Stimulated activated memory B cell treated with anti-CD40 and anti-IgM and Interleukin-4, amounts not matched to agents 10 μg/mL and 1 μg/mL and 100 μg/mL, for 72 hours (primary cell): ENCODE results near the gene DYNLT5.
"Not testable (repeated sequence)": the region's sequence is repeated elsewhere in the genome, so short reads cannot be mapped to it uniquely, and the experiment has no call there.

Source experiments
- ATAC-seq: fragments of 150-1000 bp; cut with Tn5 transposase; 2 replicates; pipeline ENCODE4 v1.10.0; 2021
- H3K27ac Mint-ChIP-seq: one replicate; pipeline ENCODE4 v1.8.0; 2022; ENCODE audit warnings: mild to moderate bottlenecking, mixed read lengths
- H3K27me3 Mint-ChIP-seq: one replicate; pipeline ENCODE4 v1.8.0; 2022; ENCODE audit warnings: mixed read lengths
- H3K36me3 Mint-ChIP-seq: one replicate; pipeline ENCODE4 v1.8.0; 2022; ENCODE audit warnings: mixed read lengths
- H3K4me1 Mint-ChIP-seq: one replicate; pipeline ENCODE4 v1.8.0; 2022; ENCODE audit warnings: mixed read lengths
- H3K4me3 Mint-ChIP-seq: one replicate; pipeline ENCODE4 v1.8.0; 2022; ENCODE audit warnings: mild to moderate bottlenecking, moderate library complexity, mixed read lengths
- H3K9me3 Mint-ChIP-seq: one replicate; pipeline ENCODE4 v1.8.0; 2022; ENCODE audit warnings: mixed read lengths

DYNLT5 gene

GRCh38 chr1:66768965-66769364 lies 16.7 kb downstream of the DYNLT5 start:
- no peak for ATAC-seq
- H3K9me3 Mint-ChIP-seq = no peaks in the 10 kb centered on the region
- H3K4me3 Mint-ChIP-seq = no peak overlapping the region
- H3K36me3 Mint-ChIP-seq = no peaks in the 10 kb centered on the region
- no peaks in the 10 kb centered on the region for H3K27me3 Mint-ChIP-seq
- H3K27ac Mint-ChIP-seq = no peak overlapping the region
- no peaks in the 10 kb centered on the region for H3K4me1 Mint-ChIP-seq

GRCh38 chr1:66769512-66770229 lies 17.4 kb downstream of the DYNLT5 start:
- no peak overlapping the region for H3K27ac Mint-ChIP-seq
- H3K36me3 Mint-ChIP-seq = no peaks in the 10 kb centered on the region
- ATAC-seq = no peak
- H3K4me3 Mint-ChIP-seq = no peak overlapping the region
- no peaks in the 10 kb centered on the region for H3K4me1 Mint-ChIP-seq
- H3K27me3 Mint-ChIP-seq = no peaks in the 10 kb centered on the region
- no peaks in the 10 kb centered on the region for H3K9me3 Mint-ChIP-seq

GRCh38 chr1:66770240-66770639 lies 18.0 kb downstream of the DYNLT5 start:
- Mint-ChIP-seq H3K27me3 (peaks cover 2% of the 10 kb centered on the region), H3K4me1 (no peaks in the 10 kb centered on the region), H3K36me3 (no peaks in the 10 kb centered on the region), H3K9me3 (no peaks in the 10 kb centered on the region), H3K27ac (no peak overlapping the region), H3K4me3 (no peak overlapping the region)
- ATAC-seq = no peak

- peaks cover 6% of the 10 kb centered on the region for H3K27me3 Mint-ChIP-seq
- ATAC-seq = no peak
- H3K27ac Mint-ChIP-seq = no peak overlapping the region
- no peaks in the 10 kb centered on the region for H3K4me1 Mint-ChIP-seq
- H3K9me3 Mint-ChIP-seq = no peaks in the 10 kb centered on the region
- no peaks in the 10 kb centered on the region for H3K36me3 Mint-ChIP-seq
- H3K4me3 Mint-ChIP-seq = no peak overlapping the region
Observed at GRCh38 chr1:66770694-66771093, 18.4 kb downstream of the DYNLT5 start.

- Mint-ChIP-seq H3K9me3 (no peaks in the 10 kb centered on the region), H3K27ac (no peak overlapping the region), H3K27me3 (peaks cover 11% of the 10 kb centered on the region), H3K4me1 (no peaks in the 10 kb centered on the region), H3K36me3 (no peaks in the 10 kb centered on the region), H3K4me3 (no peak overlapping the region)
- ATAC-seq = no peak
Observed at GRCh38 chr1:66773227-66773626, 21.0 kb downstream of the DYNLT5 start.

- H3K4me3 Mint-ChIP-seq = no peak overlapping the region
- no peaks in the 10 kb centered on the region for H3K4me1 Mint-ChIP-seq
- no peaks in the 10 kb centered on the region for H3K9me3 Mint-ChIP-seq
- peaks cover 18% of the 10 kb centered on the region for H3K27me3 Mint-ChIP-seq
- no peaks in the 10 kb centered on the region for H3K36me3 Mint-ChIP-seq
- H3K27ac Mint-ChIP-seq = no peak overlapping the region
- ATAC-seq = no peak
Observed at GRCh38 chr1:66774438-66774837, 22.2 kb downstream of the DYNLT5 start.

GRCh38 chr1:66775646-66776045 lies 23.4 kb downstream of the DYNLT5 start:
- no peak overlapping the region for H3K27ac Mint-ChIP-seq

GRCh38 chr1:66777831-66778230 lies 25.6 kb downstream of the DYNLT5 start:
- Mint-ChIP-seq H3K9me3 (peaks cover 4% of the 10 kb centered on the region), H3K36me3 (no peaks in the 10 kb centered on the region), H3K4me3 (no peak overlapping the region), H3K27ac (no peak overlapping the region), H3K27me3 (peaks cover 27% of the 10 kb centered on the region), H3K4me1 (no peaks in the 10 kb centered on the region)
- ATAC-seq = no peak

More at GRCh38 chr1:66775646-66776045, 23.4 kb downstream of the DYNLT5 start:
- Mint-ChIP-seq H3K27me3 (peaks cover 27% of the 10 kb centered on the region), H3K36me3 (no peaks in the 10 kb centered on the region), H3K4me3 (no peak overlapping the region), H3K4me1 (no peaks in the 10 kb centered on the region), H3K9me3 (peaks cover 4% of the 10 kb centered on the region)
- no peak for ATAC-seq

GRCh38 chr1:66778266-66778665 lies 26.0 kb downstream of the DYNLT5 start:
- no peaks in the 10 kb centered on the region for H3K4me1 Mint-ChIP-seq
- ATAC-seq = no peak
- H3K36me3 Mint-ChIP-seq = no peaks in the 10 kb centered on the region
- H3K4me3 Mint-ChIP-seq = no peak overlapping the region
- H3K9me3 Mint-ChIP-seq = peaks cover 4% of the 10 kb centered on the region
- H3K27me3 Mint-ChIP-seq = peaks cover 27% of the 10 kb centered on the region
- H3K27ac Mint-ChIP-seq = no peak overlapping the region

- Mint-ChIP-seq H3K4me3 (no peak overlapping the region), H3K36me3 (no peaks in the 10 kb centered on the region), H3K4me1 (no peaks in the 10 kb centered on the region), H3K27me3 (peaks cover 27% of the 10 kb centered on the region), H3K27ac (no peak overlapping the region), H3K9me3 (peaks cover 4% of the 10 kb centered on the region)
- no peak for ATAC-seq
Observed at GRCh38 chr1:66778969-66779368, 26.7 kb downstream of the DYNLT5 start.

- peaks cover 4% of the 10 kb centered on the region for H3K9me3 Mint-ChIP-seq
- H3K36me3 Mint-ChIP-seq = no peaks in the 10 kb centered on the region
- ATAC-seq = no peak
- H3K27ac Mint-ChIP-seq = no peak overlapping the region
- H3K27me3 Mint-ChIP-seq = peaks cover 27% of the 10 kb centered on the region
- H3K4me3 Mint-ChIP-seq = no peak overlapping the region
- no peaks in the 10 kb centered on the region for H3K4me1 Mint-ChIP-seq
Observed at GRCh38 chr1:66779475-66780078, 27.3 kb downstream of the DYNLT5 start.

GRCh38 chr1:66785800-66786199 lies 33.5 kb downstream of the DYNLT5 start:
- not testable (repeated sequence) for H3K27me3 Mint-ChIP-seq, H3K27ac Mint-ChIP-seq, ATAC-seq, H3K4me3 Mint-ChIP-seq, H3K36me3 Mint-ChIP-seq, H3K9me3 Mint-ChIP-seq
- peaks cover 15% of the 10 kb centered on the region for H3K4me1 Mint-ChIP-seq

- H3K9me3 Mint-ChIP-seq = no peaks in the 10 kb centered on the region
- H3K4me1 Mint-ChIP-seq = peaks cover 20% of the 10 kb centered on the region
- H3K36me3 Mint-ChIP-seq = no peaks in the 10 kb centered on the region
- no peak overlapping the region for H3K4me3 Mint-ChIP-seq
- no peak for ATAC-seq
- H3K27me3 Mint-ChIP-seq = no peaks in the 10 kb centered on the region
- no peak overlapping the region for H3K27ac Mint-ChIP-seq
Observed at GRCh38 chr1:66787641-66788040, 35.4 kb downstream of the DYNLT5 start.

- H3K4me3 Mint-ChIP-seq = peak overlapping the region; percentile 30
- peak overlapping the region; percentile 66 for H3K27ac Mint-ChIP-seq
- peak; percentile 62 for ATAC-seq
- no peaks in the 10 kb centered on the region for H3K36me3 Mint-ChIP-seq
- H3K4me1 Mint-ChIP-seq = peaks cover 20% of the 10 kb centered on the region
- H3K27me3 Mint-ChIP-seq = no peaks in the 10 kb centered on the region
- no peaks in the 10 kb centered on the region for H3K9me3 Mint-ChIP-seq
Observed at GRCh38 chr1:66788231-66788939, 36.1 kb downstream of the DYNLT5 start.

GRCh38 chr1:66791621-66792610 lies 39.7 kb downstream of the DYNLT5 start:
- Mint-ChIP-seq H3K27me3 (no peaks in the 10 kb centered on the region), H3K4me3 (no peak overlapping the region), H3K4me1 (peaks cover 20% of the 10 kb centered on the region), H3K27ac (no peak overlapping the region), H3K9me3 (no peaks in the 10 kb centered on the region), H3K36me3 (no peaks in the 10 kb centered on the region)
- ATAC-seq = no peak
